KMS-11 (cell line): Measurements from ENCODE around the gene ABCC3.

Experiments
- H2AFZ ChIP-seq: fragments of 200-600 bp; sonication (generic); 2 replicates; pipeline ENCODE4 v1.6.1; 2016; ENCODE audit warnings: antibody characterized with exemption, mixed run types, low read depth
- H3K27ac ChIP-seq: fragments of 200-600 bp; sonication (generic); 2 replicates; pipeline ENCODE4 v1.6.1; 2016; ENCODE audit warnings: mild to moderate bottlenecking, mixed run types
- H3K27me3 ChIP-seq: fragments of 200-600 bp; sonication (generic); 2 replicates; pipeline ENCODE4 v1.6.1; 2017; ENCODE audit warnings: mild to moderate bottlenecking, low read depth, mixed run types, moderate library complexity; ENCODE audit not compliant: insufficient read depth
- H3K36me3 ChIP-seq: fragments of 200-600 bp; sonication (generic); 2 replicates; pipeline ENCODE4 v1.6.1; 2017; ENCODE audit warnings: mild to moderate bottlenecking, mixed run types; ENCODE audit not compliant: insufficient read depth
- H3K4me1 ChIP-seq: fragments of 200-600 bp; sonication (generic); 2 replicates; pipeline ENCODE4 v1.6.1; 2016; ENCODE audit warnings: mild to moderate bottlenecking, low read depth, mixed run types; ENCODE audit not compliant: poor library complexity, severe bottlenecking
- H3K4me2 ChIP-seq: fragments of 200-600 bp; sonication (generic); 2 replicates; pipeline ENCODE4 v1.7.0; 2016; ENCODE audit warnings: mild to moderate bottlenecking, mixed run types
- H3K4me3 ChIP-seq: fragments of 200-600 bp; sonication (generic); IDR thresholded peaks from 2 replicates; pipeline ENCODE4 v1.6.1; 2017; ENCODE audit warnings: low read depth, low read length, mixed read lengths; ENCODE audit not compliant: insufficient read depth
- H3K79me2 ChIP-seq: fragments of 200-600 bp; sonication (generic); 2 replicates; pipeline ENCODE4 v1.6.1; 2016; ENCODE audit warnings: low read depth, mixed run types; ENCODE audit not compliant: insufficient read depth
- H3K9ac ChIP-seq: fragments of 200-600 bp; sonication (generic); 2 replicates; pipeline ENCODE4 v1.6.1; 2016; ENCODE audit warnings: mild to moderate bottlenecking, mixed run types
- H4K20me1 ChIP-seq: fragments of 200-600 bp; sonication (generic); 2 replicates; pipeline ENCODE4 v1.6.1; 2016; ENCODE audit warnings: mild to moderate bottlenecking, mixed run types; ENCODE audit not compliant: insufficient read depth
- TF ChIP-seq, protein P1 (sequence below): fragments of 200-600 bp; sonication (generic); conservative IDR thresholded peaks from 2 replicates; pipeline ENCODE4 v1.6.1; 2017; ENCODE audit warnings: low read depth, mild to moderate bottlenecking, antibody characterized with exemption, low read length, moderate library complexity, mixed read lengths

The ABCC3 gene

DNA sequence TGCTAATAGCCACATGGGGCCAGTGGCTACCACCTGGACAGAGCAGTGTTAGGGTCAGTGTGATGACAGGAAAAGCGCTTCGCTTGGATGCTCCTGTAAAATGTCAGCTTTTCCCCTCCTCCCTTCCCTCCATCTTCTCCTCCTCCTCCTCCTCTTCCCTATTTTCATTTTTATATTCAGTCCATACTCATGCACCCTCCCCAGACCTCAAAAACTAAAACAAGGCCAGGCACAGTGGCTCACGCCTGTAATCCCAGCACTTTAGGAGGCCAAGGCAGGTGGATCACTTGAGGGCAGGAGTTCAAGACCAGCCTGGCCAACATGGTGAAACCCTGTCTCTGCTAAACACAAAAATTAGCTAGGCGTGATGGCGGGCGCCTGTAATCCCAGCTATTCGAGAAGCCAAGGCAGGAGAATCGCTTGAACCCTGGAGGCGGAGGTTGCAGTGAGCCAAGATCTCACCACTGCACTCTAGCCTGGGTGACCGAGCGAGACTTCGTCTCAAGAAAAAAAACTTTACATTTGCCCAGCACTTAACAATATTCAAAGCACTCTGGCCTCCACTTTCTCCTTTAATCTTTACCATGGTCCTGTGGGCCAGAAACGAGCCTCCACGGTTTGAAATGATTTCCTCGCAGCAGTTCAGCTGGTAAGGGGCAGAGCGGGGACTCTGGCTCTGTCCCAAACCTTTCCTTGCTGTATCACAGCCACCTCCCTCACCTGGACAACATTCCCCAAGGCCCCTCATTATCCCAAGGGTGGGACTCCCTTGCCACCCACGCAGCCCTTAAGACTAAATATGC lies 51.2 kb downstream of the ABCC3 start:
- Histone ChIP-seq H3K4me3 (no peak overlapping the region), H3K36me3 (no peaks in the 10 kb centered on the region), H3K4me1 (peaks cover 5% of the 10 kb centered on the region), H3K79me2 (no peaks in the 10 kb centered on the region), H3K9ac (no peak overlapping the region), H2AFZ (no peak overlapping the region), H3K27me3 (peaks cover 11% of the 10 kb centered on the region; the same call in 1 of the 2 replicates), H3K4me2 (no peak overlapping the region), H3K27ac (no peak overlapping the region), H4K20me1 (no peaks in the 10 kb centered on the region)
- TF ChIP-seq, protein P1, sequence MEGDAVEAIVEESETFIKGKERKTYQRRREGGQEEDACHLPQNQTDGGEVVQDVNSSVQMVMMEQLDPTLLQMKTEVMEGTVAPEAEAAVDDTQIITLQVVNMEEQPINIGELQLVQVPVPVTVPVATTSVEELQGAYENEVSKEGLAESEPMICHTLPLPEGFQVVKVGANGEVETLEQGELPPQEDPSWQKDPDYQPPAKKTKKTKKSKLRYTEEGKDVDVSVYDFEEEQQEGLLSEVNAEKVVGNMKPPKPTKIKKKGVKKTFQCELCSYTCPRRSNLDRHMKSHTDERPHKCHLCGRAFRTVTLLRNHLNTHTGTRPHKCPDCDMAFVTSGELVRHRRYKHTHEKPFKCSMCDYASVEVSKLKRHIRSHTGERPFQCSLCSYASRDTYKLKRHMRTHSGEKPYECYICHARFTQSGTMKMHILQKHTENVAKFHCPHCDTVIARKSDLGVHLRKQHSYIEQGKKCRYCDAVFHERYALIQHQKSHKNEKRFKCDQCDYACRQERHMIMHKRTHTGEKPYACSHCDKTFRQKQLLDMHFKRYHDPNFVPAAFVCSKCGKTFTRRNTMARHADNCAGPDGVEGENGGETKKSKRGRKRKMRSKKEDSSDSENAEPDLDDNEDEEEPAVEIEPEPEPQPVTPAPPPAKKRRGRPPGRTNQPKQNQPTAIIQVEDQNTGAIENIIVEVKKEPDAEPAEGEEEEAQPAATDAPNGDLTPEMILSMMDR: no peak

DNA sequence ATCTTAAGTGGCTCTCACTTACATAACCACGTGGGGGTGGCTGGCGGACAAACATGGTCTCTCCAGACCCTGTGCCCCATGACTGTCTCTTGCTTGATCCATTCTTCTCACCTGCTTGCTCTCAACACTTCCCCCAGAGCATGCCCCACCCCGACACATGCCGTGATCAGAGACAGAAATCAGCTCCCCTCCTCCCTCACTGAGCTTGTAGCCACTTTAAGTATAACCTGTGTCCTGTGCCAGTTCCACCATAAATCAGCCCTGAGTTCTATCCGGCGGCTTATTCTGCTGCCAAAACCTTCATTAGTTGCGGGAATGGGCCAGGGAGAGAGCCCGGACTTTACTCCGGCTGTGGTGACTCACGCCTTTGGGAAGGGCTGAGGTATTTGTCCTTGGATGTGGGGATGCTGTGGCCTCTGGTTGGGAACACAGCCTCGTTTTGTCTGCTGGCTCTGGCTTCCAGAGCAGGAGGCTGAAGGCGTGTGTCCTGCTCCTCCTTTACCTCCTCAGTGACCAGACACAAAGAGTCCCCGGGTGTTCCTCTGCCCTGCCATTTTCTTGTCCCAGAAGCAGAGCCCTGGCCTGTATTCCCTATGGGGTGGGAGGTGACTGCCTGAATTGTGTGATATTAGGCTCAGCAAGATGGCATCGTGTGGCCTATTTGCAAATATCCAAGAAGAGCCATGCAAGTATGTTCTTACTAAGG lies 52.0 kb downstream of the ABCC3 start:
- Histone ChIP-seq H3K9ac (no peak overlapping the region), H2AFZ (no peak overlapping the region), H3K79me2 (no peaks in the 10 kb centered on the region), H3K4me2 (no peak overlapping the region), H3K27me3 (peaks cover 4% of the 10 kb centered on the region; the same call in 1 of the 2 replicates), H3K4me3 (no peak overlapping the region), H3K4me1 (no peaks in the 10 kb centered on the region), H3K27ac (no peak overlapping the region), H3K36me3 (no peaks in the 10 kb centered on the region), H4K20me1 (no peaks in the 10 kb centered on the region)
- TF ChIP-seq, protein P1: no peak

DNA sequence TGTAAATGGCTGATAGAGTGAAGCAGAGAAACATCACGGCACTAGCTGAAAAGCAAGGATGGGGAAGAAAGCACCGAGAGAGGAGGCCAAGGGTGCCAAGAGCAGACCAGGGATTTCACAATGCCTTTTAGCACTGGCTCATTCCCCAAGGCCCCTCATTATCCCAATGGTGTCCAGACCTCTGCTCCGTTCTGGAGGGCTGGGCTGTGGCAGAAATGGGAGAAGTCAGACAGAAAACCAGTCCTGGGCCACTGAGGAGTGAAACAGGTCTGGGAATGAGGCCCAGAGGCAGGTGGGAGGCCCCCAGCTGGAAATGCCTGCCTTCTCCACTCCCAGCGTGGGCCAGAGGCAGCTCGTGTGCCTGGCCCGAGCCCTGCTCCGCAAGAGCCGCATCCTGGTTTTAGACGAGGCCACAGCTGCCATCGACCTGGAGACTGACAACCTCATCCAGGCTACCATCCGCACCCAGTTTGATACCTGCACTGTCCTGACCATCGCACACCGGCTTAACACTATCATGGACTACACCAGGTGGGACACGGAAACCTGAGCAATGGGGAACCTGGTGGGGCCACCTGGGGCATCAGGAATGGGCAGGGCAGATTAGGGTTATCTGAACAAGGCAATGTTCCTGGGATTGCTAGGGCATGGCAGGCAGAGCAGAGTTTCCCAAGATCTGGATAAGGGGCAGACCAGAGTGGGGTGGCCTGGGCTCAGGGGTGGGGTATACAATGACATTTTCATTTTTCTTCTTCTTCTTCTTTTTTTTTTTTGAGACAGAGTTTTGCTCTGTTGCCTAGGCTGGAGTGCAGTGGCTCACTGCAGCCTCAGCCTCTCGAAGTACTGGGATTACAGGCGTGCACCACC lies 52.8 kb downstream of the ABCC3 start:
- Histone ChIP-seq H3K36me3 (no peaks in the 10 kb centered on the region), H3K27ac (no peak overlapping the region), H2AFZ (no peak overlapping the region), H3K79me2 (no peaks in the 10 kb centered on the region), H4K20me1 (no peaks in the 10 kb centered on the region), H3K4me2 (no peak overlapping the region), H3K4me1 (no peaks in the 10 kb centered on the region), H3K4me3 (no peak overlapping the region), H3K27me3 (peaks cover 3% of the 10 kb centered on the region; the same call in 1 of the 2 replicates), H3K9ac (no peak overlapping the region)
- TF ChIP-seq, protein P1: no peak

DNA sequence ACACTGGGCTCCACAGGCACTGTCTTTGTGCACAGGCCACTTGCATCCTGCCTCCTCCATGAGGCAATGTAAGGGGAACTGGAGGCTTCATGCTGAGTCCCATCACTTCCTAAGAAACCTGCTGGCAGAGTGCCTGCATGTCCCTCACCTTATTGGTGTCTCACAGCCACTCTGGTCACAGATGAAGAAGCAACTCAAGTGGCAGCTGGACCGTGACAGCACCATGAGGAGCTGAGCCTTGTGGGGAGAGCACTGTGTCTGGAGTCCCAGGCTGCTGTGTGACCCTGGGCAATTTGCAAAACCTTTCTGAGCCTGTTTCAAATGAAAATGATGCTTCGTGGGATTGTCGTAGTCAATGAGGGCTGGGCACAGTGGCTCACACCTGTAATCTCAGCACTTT lies 53.6 kb downstream of the ABCC3 start:
- Histone ChIP-seq H2AFZ (no peak overlapping the region), H3K27me3 (no peaks in the 10 kb centered on the region), H3K4me1 (no peaks in the 10 kb centered on the region), H3K27ac (no peak overlapping the region), H4K20me1 (no peaks in the 10 kb centered on the region), H3K36me3 (no peaks in the 10 kb centered on the region), H3K4me3 (no peak overlapping the region), H3K79me2 (no peaks in the 10 kb centered on the region), H3K9ac (no peak overlapping the region), H3K4me2 (no peak overlapping the region)
- TF ChIP-seq, protein P1: no peak
